GM12874 (cell line): Measurements from ENCODE around the gene XYLB.

Experiments
- TF ChIP-seq, protein P1 (sequence below): IDR thresholded peaks from 2 replicates; pipeline ENCODE4 v1.5.1; 2011; ENCODE audit warnings: low read depth, mild to moderate bottlenecking, control low read depth, low read length, moderate library complexity; ENCODE audit not compliant: insufficient read depth

XYLB gene

DNA sequence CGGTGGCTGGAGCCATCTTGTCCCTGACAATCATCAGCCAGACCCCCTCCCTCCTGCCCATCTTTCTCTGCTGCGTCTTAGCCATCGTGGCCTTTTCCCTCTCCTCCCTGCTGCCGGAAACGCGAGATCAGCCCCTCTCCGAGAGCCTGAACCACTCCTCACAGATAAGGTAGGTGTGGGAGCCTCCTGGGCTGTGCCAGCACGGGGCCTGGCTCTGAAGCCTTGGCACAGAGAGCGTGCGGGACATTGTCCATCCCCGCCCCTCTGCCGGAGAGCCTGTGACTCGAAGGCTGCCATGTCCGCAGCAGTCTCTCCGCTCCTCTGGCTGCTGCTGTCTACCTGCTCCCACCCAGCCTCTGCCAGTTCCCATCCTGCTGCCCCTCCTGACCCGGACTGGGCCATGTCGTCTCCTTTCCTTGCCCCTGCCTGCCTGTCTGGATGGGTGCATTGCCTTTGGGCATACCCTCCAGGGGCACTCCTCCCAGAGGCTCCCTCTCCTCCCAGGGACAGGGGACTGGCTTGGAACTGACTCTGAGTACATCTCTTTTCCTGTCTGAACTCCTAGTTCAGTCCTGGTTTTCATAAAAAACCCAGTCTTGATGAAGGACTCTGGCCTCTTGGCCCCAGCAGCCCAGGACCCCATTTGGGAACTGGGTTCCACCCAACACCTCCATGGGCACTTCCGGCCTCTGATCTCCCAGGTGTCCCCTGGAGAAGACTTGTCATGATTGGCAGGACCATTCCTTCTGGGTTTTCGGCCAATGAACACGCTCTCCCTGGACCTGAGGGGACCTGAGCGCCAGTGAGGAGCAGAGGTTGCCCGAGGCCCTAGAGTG, 30.0 kb upstream of the XYLB start:
- TF ChIP-seq, protein P1, sequence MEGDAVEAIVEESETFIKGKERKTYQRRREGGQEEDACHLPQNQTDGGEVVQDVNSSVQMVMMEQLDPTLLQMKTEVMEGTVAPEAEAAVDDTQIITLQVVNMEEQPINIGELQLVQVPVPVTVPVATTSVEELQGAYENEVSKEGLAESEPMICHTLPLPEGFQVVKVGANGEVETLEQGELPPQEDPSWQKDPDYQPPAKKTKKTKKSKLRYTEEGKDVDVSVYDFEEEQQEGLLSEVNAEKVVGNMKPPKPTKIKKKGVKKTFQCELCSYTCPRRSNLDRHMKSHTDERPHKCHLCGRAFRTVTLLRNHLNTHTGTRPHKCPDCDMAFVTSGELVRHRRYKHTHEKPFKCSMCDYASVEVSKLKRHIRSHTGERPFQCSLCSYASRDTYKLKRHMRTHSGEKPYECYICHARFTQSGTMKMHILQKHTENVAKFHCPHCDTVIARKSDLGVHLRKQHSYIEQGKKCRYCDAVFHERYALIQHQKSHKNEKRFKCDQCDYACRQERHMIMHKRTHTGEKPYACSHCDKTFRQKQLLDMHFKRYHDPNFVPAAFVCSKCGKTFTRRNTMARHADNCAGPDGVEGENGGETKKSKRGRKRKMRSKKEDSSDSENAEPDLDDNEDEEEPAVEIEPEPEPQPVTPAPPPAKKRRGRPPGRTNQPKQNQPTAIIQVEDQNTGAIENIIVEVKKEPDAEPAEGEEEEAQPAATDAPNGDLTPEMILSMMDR = no peak

DNA sequence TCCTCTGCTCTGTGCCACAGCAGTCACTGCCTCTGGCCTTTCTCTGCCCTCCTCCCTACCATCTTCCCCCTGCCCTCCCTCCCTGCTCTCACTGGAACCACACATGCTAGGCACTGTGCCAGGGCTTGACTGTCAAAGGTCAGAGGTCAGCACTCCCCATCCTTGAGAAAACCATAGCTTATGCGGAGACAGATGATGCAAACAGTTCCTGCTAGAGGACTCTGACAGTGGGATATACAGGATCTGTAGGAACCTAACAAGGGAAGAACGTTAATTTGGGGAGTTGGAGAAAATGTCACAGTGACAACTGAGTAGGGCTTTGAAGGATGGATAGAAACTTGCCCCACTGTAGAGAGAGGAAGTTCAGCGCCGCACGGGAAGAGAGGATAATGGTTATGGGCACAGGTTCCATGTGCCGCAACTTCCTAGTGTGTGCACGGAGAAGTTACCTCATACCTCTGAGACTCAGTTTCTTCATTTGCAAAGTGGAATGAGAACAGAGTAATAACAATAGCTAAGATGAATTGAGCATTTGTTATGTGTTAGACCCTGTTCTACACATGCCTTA, 29.3 kb upstream of the XYLB start:
- TF ChIP-seq, protein P1 = no peak

DNA sequence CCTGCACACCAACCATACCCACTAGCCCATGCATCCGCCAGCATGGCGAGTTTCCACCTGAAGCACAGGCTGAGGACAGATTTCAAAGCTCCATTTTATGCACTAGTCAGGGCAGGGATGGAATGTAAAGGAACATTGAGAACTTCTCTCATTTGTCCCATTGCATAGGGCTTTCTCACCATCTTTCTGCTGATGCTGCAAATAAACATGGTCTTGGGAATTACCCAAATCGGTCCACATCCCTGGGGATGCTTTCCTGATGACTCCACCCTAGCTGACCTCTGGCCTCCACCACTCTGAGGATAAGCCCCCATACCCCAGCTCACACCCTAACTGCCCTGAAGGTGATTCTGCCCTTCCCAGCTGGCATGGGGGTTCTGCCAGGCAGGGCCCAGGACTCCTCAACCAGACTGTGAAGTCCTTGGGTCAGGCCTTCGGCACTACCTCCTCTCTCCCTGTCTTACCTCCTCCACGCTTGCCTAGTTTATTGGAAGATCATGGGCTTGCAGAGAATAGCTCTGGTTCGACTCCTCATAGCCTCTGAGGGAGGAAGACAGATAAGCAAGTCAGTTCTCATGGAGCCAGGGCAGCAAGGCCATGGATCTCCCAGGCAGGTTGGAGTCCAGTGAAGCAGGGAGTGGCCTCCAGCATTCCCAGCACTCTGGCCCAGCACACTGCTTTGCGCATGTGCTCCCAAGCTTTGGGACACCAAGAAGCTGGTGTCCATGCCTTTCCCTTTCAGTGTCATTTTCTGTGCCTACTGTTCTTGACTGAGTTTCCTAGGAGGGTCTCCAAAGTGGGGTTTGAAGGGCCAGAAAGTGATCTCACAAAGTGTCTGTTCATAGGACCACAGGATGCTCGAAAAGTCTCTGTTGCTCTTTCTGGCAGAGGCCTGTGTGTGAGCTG, 27.6 kb upstream of the XYLB start:
- TF ChIP-seq, protein P1 = no peak

DNA sequence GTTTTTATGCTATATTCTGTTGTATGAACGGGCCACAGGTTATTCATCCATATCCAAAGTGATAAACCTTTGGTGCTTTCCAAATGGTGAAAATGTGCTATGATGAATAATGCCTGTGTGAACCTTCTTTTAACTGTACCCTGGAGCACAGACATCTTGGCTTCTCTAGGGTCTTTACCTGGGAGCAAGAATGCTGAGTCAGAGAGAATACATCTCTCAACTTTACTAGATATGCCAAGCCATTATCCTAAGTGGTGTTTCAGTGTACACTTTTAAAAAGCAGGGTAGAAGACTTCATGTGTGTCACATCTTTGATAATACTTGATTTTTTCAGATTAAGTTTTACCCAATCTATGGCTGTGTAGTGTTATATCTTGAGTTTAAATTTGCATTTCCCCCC, 23.5 kb upstream of the XYLB start:
- TF ChIP-seq, protein P1 = no peak

DNA sequence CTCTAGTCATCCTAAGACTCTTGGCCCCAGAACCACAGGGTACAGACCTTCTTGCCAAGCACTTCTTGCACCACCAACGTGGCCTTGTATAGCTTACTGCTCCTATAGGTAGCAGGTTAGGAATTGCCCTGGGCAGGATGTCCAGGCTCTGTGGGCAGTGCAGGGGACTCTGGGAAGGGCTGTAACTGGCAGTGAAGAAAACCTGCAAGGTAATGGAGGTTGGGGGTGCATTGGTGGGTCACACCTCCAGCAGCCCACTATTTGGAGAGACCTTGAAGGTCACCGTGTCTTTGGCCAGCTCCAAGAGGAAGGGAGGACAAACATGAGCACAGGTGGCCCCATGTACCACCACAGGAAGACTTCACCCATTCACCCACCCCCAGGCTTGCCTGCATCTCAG, 21.3 kb upstream of the XYLB start:
- TF ChIP-seq, protein P1 = no peak

DNA sequence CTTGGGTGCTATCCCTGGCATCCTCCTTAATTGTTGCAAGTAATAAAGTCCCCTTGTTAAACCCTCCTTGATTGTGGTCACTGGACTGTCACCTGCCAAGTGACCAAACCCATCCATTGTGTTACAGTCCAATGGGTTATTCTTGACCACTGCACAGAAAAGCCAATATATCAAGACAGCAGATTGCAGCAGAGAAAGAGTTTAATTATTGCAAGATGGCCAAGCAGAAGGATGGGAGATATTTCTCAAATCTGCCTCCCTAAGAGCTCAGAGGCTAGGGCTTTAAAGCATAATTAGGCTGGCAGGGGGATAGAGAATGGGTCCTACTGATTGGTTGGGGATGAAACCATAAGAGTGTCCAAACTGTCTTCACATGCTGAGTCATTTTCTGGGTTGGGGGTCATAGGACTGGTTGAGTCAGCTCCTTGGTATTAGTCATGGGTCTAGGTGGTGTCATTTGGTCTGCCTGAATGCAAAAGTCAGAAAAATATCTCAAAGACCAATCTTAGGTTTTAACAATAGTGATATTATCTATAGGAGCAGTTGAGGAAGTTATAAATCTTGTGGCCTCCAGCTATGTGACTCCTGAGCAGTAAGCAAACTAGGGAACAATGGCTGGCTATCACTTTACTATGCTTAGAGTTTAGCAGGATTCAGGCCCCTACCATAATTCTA, 19.1 kb upstream of the XYLB start:
- TF ChIP-seq, protein P1 = no peak
